Measurements from ENCODE around the gene JPH2. TPM values are rescaled to one million over a fixed set of nuclear protein-coding genes. Genes with fewer than 3 reads are reported as not detected.

Gene JPH2
- total RNA-seq, 1 experiment from 2014 or later: 0.17 TPM

DNA sequence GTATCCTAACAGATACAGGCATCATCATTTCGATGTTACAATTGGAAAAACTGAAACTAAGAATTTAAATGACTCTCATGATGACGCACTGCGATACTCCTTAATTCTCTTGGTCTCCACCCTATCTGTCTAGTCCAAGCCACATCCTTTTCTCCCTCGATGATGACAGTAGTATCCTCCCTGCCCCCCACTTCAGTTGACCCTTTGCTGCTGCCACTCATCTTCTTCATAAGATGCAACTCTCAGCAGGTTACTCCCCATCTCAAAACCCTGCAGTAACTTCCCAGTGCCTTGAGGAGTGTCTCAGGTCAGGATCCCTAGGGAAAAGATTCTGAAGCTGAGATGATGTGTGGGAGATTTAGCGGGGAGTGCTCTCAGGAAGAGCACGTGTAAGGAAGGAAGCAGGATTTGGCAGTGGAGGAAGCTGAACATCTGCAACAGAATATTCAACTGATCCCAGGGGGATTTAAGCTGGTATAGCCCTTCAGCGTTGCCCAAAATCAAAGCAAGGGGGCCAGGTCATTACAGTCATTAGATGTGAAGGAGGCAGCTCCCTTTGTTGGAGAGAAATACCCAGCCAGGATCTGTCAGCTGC lies 16.1 kb downstream of the JPH2 start:
- Histone ChIP-seq H3K9me2 (ENCODE audit: insufficient read depth) (no peaks in the 10 kb centered on the region), H3K79me2 (ENCODE audit: insufficient read depth, low read length) (no peaks in the 10 kb centered on the region), H4K20me1 (ENCODE audit: insufficient read depth) (no peaks in the 10 kb centered on the region), H3K4me2 (ENCODE audit: low read length) (no peak overlapping the region), H3K4me3 (replicated peaks in 1 of 2; ENCODE audit: low read depth in 1 of 2, low read length in 2 of 2) (no peak overlapping the region), H2AFZ (ENCODE audit: low read depth, low read length, poor library complexity, severe bottlenecking) (no peak overlapping the region), H3K4me1 (ENCODE audit: control insufficient read depth in 1 of 2, insufficient read depth in 2 of 2, low read length in 2 of 2) (no peaks in the 10 kb centered on the region), H3K9me3 (ENCODE audit: control insufficient read depth in 1 of 2, insufficient read depth in 1 of 2, low read depth in 1 of 2, low read length in 2 of 2) (no peaks in the 10 kb centered on the region), H3K27me3 (ENCODE audit: insufficient read depth, low read length) (no peaks in the 10 kb centered on the region), H3K9ac (ENCODE audit: low read length) (no peak overlapping the region), H3K36me3 (ENCODE audit: control insufficient read depth in 1 of 2, insufficient read depth in 2 of 2, low read length in 2 of 2) (no peaks in the 10 kb centered on the region), H3K27ac (ENCODE audit: low read depth, low read length) (no peak overlapping the region)
- TF ChIP-seq, protein P1, sequence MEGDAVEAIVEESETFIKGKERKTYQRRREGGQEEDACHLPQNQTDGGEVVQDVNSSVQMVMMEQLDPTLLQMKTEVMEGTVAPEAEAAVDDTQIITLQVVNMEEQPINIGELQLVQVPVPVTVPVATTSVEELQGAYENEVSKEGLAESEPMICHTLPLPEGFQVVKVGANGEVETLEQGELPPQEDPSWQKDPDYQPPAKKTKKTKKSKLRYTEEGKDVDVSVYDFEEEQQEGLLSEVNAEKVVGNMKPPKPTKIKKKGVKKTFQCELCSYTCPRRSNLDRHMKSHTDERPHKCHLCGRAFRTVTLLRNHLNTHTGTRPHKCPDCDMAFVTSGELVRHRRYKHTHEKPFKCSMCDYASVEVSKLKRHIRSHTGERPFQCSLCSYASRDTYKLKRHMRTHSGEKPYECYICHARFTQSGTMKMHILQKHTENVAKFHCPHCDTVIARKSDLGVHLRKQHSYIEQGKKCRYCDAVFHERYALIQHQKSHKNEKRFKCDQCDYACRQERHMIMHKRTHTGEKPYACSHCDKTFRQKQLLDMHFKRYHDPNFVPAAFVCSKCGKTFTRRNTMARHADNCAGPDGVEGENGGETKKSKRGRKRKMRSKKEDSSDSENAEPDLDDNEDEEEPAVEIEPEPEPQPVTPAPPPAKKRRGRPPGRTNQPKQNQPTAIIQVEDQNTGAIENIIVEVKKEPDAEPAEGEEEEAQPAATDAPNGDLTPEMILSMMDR (IDR thresholded peaks at IDR 0.05 in 2 of 3, conservative IDR thresholded peaks at IDR 0.05 in 1 of 3; ENCODE audit: borderline replicate concordance in 1 of 3, insufficient read depth in 1 of 3, low read depth in 2 of 3, low read length in 2 of 3): no peak
- TF ChIP-seq TCF7L2 (IDR thresholded peaks at IDR 0.05; ENCODE audit: borderline replicate concordance, extremely low read depth, insufficient read depth, insufficient read length) (no peak), YY1 (IDR thresholded peaks at IDR 0.05; ENCODE audit: extremely low read depth, insufficient replicate concordance, low read depth, low read length) (no peak), ELF1 (IDR thresholded peaks at IDR 0.05; ENCODE audit: borderline replicate concordance, low read depth) (no peak), CEBPB (IDR thresholded peaks at IDR 0.05; ENCODE audit: low read depth) (no peak), POLR2AphosphoS5 (IDR thresholded peaks at IDR 0.05; ENCODE audit: low read depth, low read length) (no peak), EGR1 (IDR thresholded peaks at IDR 0.05; ENCODE audit: low read depth) (no peak), ZFX (IDR thresholded peaks at IDR 0.05) (no peak), SP1 (IDR thresholded peaks at IDR 0.05; ENCODE audit: low read depth) (no peak), SRF (IDR thresholded peaks at IDR 0.05; ENCODE audit: low read depth) (no peak), ZNF274 (IDR thresholded peaks at IDR 0.05; ENCODE audit: low read depth, low read length) (no peak), POLR2A (IDR thresholded peaks at IDR 0.05; ENCODE audit: borderline replicate concordance, extremely low read depth, insufficient read depth, insufficient read length) (no peak), RAD21 (IDR thresholded peaks at IDR 0.05; ENCODE audit: low read depth) (no peak), JUND (IDR thresholded peaks at IDR 0.05) (no peak)
- TF ChIP-seq, protein P2, sequence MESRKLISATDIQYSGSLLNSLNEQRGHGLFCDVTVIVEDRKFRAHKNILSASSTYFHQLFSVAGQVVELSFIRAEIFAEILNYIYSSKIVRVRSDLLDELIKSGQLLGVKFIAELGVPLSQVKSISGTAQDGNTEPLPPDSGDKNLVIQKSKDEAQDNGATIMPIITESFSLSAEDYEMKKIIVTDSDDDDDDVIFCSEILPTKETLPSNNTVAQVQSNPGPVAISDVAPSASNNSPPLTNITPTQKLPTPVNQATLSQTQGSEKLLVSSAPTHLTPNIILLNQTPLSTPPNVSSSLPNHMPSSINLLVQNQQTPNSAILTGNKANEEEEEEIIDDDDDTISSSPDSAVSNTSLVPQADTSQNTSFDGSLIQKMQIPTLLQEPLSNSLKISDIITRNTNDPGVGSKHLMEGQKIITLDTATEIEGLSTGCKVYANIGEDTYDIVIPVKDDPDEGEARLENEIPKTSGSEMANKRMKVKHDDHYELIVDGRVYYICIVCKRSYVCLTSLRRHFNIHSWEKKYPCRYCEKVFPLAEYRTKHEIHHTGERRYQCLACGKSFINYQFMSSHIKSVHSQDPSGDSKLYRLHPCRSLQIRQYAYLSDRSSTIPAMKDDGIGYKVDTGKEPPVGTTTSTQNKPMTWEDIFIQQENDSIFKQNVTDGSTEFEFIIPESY (IDR thresholded peaks at IDR 0.05; ENCODE audit: extremely low read depth, insufficient replicate concordance, low read length): no peak
- TF ChIP-seq, protein P3, sequence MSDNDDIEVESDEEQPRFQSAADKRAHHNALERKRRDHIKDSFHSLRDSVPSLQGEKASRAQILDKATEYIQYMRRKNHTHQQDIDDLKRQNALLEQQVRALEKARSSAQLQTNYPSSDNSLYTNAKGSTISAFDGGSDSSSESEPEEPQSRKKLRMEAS (IDR thresholded peaks at IDR 0.05): no peak
- TF ChIP-seq, protein P4, sequence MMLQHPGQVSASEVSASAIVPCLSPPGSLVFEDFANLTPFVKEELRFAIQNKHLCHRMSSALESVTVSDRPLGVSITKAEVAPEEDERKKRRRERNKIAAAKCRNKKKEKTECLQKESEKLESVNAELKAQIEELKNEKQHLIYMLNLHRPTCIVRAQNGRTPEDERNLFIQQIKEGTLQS (IDR thresholded peaks at IDR 0.05): no peak
- DNase-seq (ENCODE audit: low read depth, low spot score) (no peak), ATAC-seq (no peak)
- RAD21 ChIA-PET (ENCODE audit: low non-redundant PET in 1 of 2, low total read pairs in 2 of 2, uncharacterized antibody in 2 of 2, unreplicated experiment in 2 of 2): no interaction called here
- POLR2A ChIA-PET: no interaction called here
- intact Hi-C loops (cut with micrococcal nuclease): no loop called here
- CTCF ChIA-PET: interaction anchor here (1.0 kb wide), 1 partner anchor 54 kb away, joined by 3 read pairs; no protein-coding TSS in a partner anchor
- BruUV-seq (replicated peaks): no TSS peak
